Thymus (tissue), 11 donors: ENCODE data around the gene ARMC9. TPM values are rescaled to one million over a fixed set of nuclear protein-coding genes. Genes with fewer than 3 reads are reported as not detected.

Experiments
- DNase-seq, 9 donors: peaks; one replicate each; pipeline ENCODE4 v3.0.0-alpha.2; 2013; ENCODE audit warnings: low spot score in 9 of 9, low read depth in 6 of 9, missing footprints in 1 of 9
- H3K27ac ChIP-seq, 2 donors: one replicate each; pipeline ENCODE4 v1.5.1; 2013; ENCODE audit warnings: control low read depth in 1 of 2, low read depth in 1 of 2, low read length in 1 of 2, mild to moderate bottlenecking in 1 of 2, moderate library complexity in 1 of 2
- H3K27me3 ChIP-seq, 2 donors: one replicate each; pipeline ENCODE4 v1.5.1; 2013; ENCODE audit warnings: low read length in 1 of 2; ENCODE audit not compliant: control insufficient read depth in 2 of 2, insufficient read depth in 1 of 2
- H3K36me3 ChIP-seq, 2 donors: one replicate each; pipeline ENCODE4 v1.5.1; 2013; ENCODE audit warnings: low read length in 1 of 2, mild to moderate bottlenecking in 1 of 2, moderate library complexity in 1 of 2; ENCODE audit not compliant: control insufficient read depth in 2 of 2, insufficient read depth in 2 of 2
- H3K4me1 ChIP-seq, 2 donors: one replicate each; pipeline ENCODE4 v1.5.1; 2013; ENCODE audit warnings: low read length in 2 of 2; ENCODE audit not compliant: control insufficient read depth in 2 of 2, insufficient read depth in 2 of 2
- H3K4me3 ChIP-seq, 2 donors: one replicate each; pipeline ENCODE4 v1.5.1; 2013; ENCODE audit warnings: low read length in 2 of 2, control low read depth in 1 of 2, mild to moderate bottlenecking in 1 of 2
- H3K9me3 ChIP-seq, 2 donors: one replicate each; pipeline ENCODE4 v1.5.1; 2013; ENCODE audit warnings: low read length in 1 of 2, mild to moderate bottlenecking in 1 of 2; ENCODE audit not compliant: control insufficient read depth in 2 of 2, insufficient read depth in 1 of 2
- WGBS: extraction: QIAGEN DNeasy Blood & Tissue Kit; methylation state at CpG from one replicate; pipeline ENCODE4 v1.1.7; 2013; 5-methylcytosine and 5-hydroxymethylcytosine counted together
- polyA plus RNA-seq: library from polyadenylated mRNA; stranded (reverse); fragments of 200-250 nt; gene quantifications from one replicate; pipeline ENCODE4 v1.2.3, GENCODE V29; 2013
- total RNA-seq: library from RNA; stranded (reverse); fragments of 120-200 nt; gene quantifications from one replicate; pipeline ENCODE4 v1.2.4, GENCODE V29; 2013
- donor health status: healthy.

ARMC9 gene
- total and polyA plus RNA-seq, 2 donors, result 5.4 to 5.7 TPM

- Histone ChIP-seq H3K36me3 (no peaks in the 10 kb centered on the region), H3K4me3 (no peak overlapping the region), H3K27ac (peak overlapping the region in 1 of 2 donors; percentile 12), H3K9me3 (peaks cover 0 to 4% of the 10 kb centered on the region in 2 donors), H3K27me3 (no peaks in the 10 kb centered on the region), H3K4me1 (peaks cover 3% of the 10 kb centered on the region in 2 donors)
- no peak for DNase-seq
- WGBS, result 96% methylated on average over 7 of the region's 7 CpGs
Observed at GRCh38 chr2:231321021-231321420, 122.6 kb downstream of the ARMC9 start.

- no peaks in the 10 kb centered on the region for H3K36me3 ChIP-seq
- H3K4me1 ChIP-seq, result peaks cover 3% of the 10 kb centered on the region in 2 donors
- no peak overlapping the region for H3K4me3 ChIP-seq
- H3K27me3 ChIP-seq, result no peaks in the 10 kb centered on the region
- peak in 2 of 9 donors; percentile 10 to 32 for DNase-seq
- no peaks in the 10 kb centered on the region for H3K9me3 ChIP-seq
- WGBS, result 29% methylated on average over 22 of the region's 22 CpGs
- peak overlapping the region in 1 of 2 donors; percentile 46 for H3K27ac ChIP-seq
Observed at GRCh38 chr2:231321556-231322334, 123.3 kb downstream of the ARMC9 start.

- Histone ChIP-seq H3K36me3 (no peaks in the 10 kb centered on the region), H3K27me3 (no peaks in the 10 kb centered on the region), H3K9me3 (no peaks in the 10 kb centered on the region), H3K4me3 (no peak overlapping the region), H3K27ac (no peak overlapping the region), H3K4me1 (peaks cover 3% of the 10 kb centered on the region in 2 donors)
- peak in 1 of 9 donors; percentile 30 for DNase-seq
- 94% methylated on average over 9 of the region's 9 CpGs for WGBS
Observed at GRCh38 chr2:231323316-231323715, 124.9 kb downstream of the ARMC9 start.

GRCh38 chr2:231325826-231326225, 127.4 kb downstream of the ARMC9 start:
- no peaks in the 10 kb centered on the region for H3K9me3 ChIP-seq
- no peak for DNase-seq
- no peaks in the 10 kb centered on the region for H3K27me3 ChIP-seq
- no peak overlapping the region for H3K4me3 ChIP-seq
- no peaks in the 10 kb centered on the region for H3K36me3 ChIP-seq
- H3K4me1 ChIP-seq, result peaks cover 3% of the 10 kb centered on the region in 2 donors
- 97% methylated on average over 2 of the region's 2 CpGs for WGBS
- H3K27ac ChIP-seq, result no peak overlapping the region

GRCh38 chr2:231326404-231326803, 128.0 kb downstream of the ARMC9 start:
- no peaks in the 10 kb centered on the region for H3K27me3 ChIP-seq
- no peak for DNase-seq
- WGBS, result 93% methylated on average over 3 of the region's 3 CpGs
- H3K36me3 ChIP-seq, result no peaks in the 10 kb centered on the region
- no peaks in the 10 kb centered on the region for H3K9me3 ChIP-seq
- no peak overlapping the region for H3K27ac ChIP-seq
- peaks cover 3% of the 10 kb centered on the region in 2 donors for H3K4me1 ChIP-seq
- no peak overlapping the region for H3K4me3 ChIP-seq

- Histone ChIP-seq H3K4me3 (no peak overlapping the region), H3K27ac (no peak overlapping the region), H3K36me3 (no peaks in the 10 kb centered on the region), H3K27me3 (no peaks in the 10 kb centered on the region), H3K9me3 (no peaks in the 10 kb centered on the region), H3K4me1 (no peaks in the 10 kb centered on the region)
- WGBS, result 98% methylated on average over 8 of the region's 8 CpGs
- DNase-seq, result no peak
Observed at GRCh38 chr2:231330311-231330710, 131.9 kb downstream of the ARMC9 start.

- Histone ChIP-seq H3K4me1 (no peaks in the 10 kb centered on the region), H3K9me3 (no peaks in the 10 kb centered on the region), H3K36me3 (no peaks in the 10 kb centered on the region), H3K27ac (no peak overlapping the region), H3K27me3 (no peaks in the 10 kb centered on the region), H3K4me3 (no peak overlapping the region)
- no peak for DNase-seq
- 97% methylated on average over 7 of the region's 7 CpGs for WGBS
Observed at GRCh38 chr2:231331533-231331932, 133.1 kb downstream of the ARMC9 start.

GRCh38 chr2:231332388-231332787, 134.0 kb downstream of the ARMC9 start:
- Histone ChIP-seq H3K27me3 (no peaks in the 10 kb centered on the region), H3K9me3 (no peaks in the 10 kb centered on the region), H3K4me3 (no peak overlapping the region), H3K36me3 (no peaks in the 10 kb centered on the region), H3K4me1 (no peaks in the 10 kb centered on the region), H3K27ac (no peak overlapping the region)
- 96% methylated on average over 6 of the region's 6 CpGs for WGBS
- no peak for DNase-seq

- H3K4me1 ChIP-seq, result no peaks in the 10 kb centered on the region
- H3K9me3 ChIP-seq, result no peaks in the 10 kb centered on the region
- H3K27ac ChIP-seq, result no peak overlapping the region
- DNase-seq, result no peak
- no peak overlapping the region for H3K4me3 ChIP-seq
- no peaks in the 10 kb centered on the region for H3K36me3 ChIP-seq
- no peaks in the 10 kb centered on the region for H3K27me3 ChIP-seq
- 96% methylated on average over 9 of the region's 9 CpGs for WGBS
Observed at GRCh38 chr2:231332872-231333500, 134.6 kb downstream of the ARMC9 start.
